Endothelial cell of umbilical vein (primary cell): ENCODE results near the gene PTPN22. TPM values are rescaled to one million over a fixed set of nuclear protein-coding genes. Genes with fewer than 3 reads are reported as not detected.

Experiments
- BruUV-seq: library from RNA; stranded (reverse); fragments of 400-500 nt; replicated peaks from 2 replicates; lab custom pipeline; 2021; lab: Mats Ljungman, UMichigan
- CTCF ChIA-PET: fragments of 300-600, 350-600 bp; sonication (Branson Sonifier 250); formaldehyde crosslinking; loops from one replicate; lab custom pipeline; 2021; ENCODE audit warnings: antibody characterized with exemption, inconsistent platforms; lab: Charles Lee
- POLR2A ChIA-PET: fragments of 300-600, 350-600 bp; sonication (Branson Sonifier 250); formaldehyde crosslinking; loops from one replicate; lab custom pipeline; 2021; ENCODE audit warnings: antibody characterized with exemption, inconsistent platforms; lab: Charles Lee
- DNase-seq: peaks from one replicate; pipeline ENCODE4 v3.0.0-alpha.2; 2011; ENCODE audit warnings: low read depth, low spot score
- FAIRE-seq: peaks from 2 replicates; lab custom pipeline; 2011; peaks lifted over from hg19 to GRCh38; lab: Jason Lieb, UNC
- H2AFZ ChIP-seq: 2 replicates; pipeline ENCODE4 v1.6.0; 2012; ENCODE audit warnings: low read depth, low read length, control low read depth, inconsistent platforms
- H3K27ac ChIP-seq: 2 replicates; pipeline ENCODE4 v1.5.1; 2011; ENCODE audit warnings: low read depth, mild to moderate bottlenecking, control low read depth, low read length, moderate library complexity; ENCODE audit not compliant: insufficient read depth
- H3K27me3 ChIP-seq, 2 experiments: 2 replicates each; pipeline versions ENCODE4 v1.6.0 to v1.6.1; 2011; ENCODE audit warnings: low read length in 2 of 2, mixed read lengths in 1 of 2; ENCODE audit not compliant: control insufficient read depth in 2 of 2, insufficient read depth in 2 of 2
- H3K36me3 ChIP-seq, 2 experiments: 2 replicates in 1 of 2; 3 replicates in 1 of 2; pipeline ENCODE4 v1.5.1; 2011; ENCODE audit warnings: low read length in 2 of 2, mild to moderate bottlenecking in 1 of 2, moderate library complexity in 1 of 2; ENCODE audit not compliant: control insufficient read depth in 2 of 2, insufficient read depth in 2 of 2; ENCODE audit errors: extremely low read depth in 1 of 2
- H3K4me1 ChIP-seq: 3 replicates; pipeline ENCODE4 v1.5.1; 2011; ENCODE audit warnings: mild to moderate bottlenecking, low read length; ENCODE audit not compliant: control insufficient read depth, insufficient read depth; ENCODE audit errors: extremely low read depth
- H3K4me2 ChIP-seq: 2 replicates; pipeline ENCODE4 v1.6.1; 2011; ENCODE audit warnings: low read length, control low read depth, mixed read lengths; ENCODE audit not compliant: insufficient read depth
- H3K4me3 ChIP-seq, 3 experiments: fragments of 200-600 bp in 1 of 3; sonication (generic), shearing (Covaris generic) in 1 of 3; replicated peaks in 1 of 3; 2 replicates each; pipeline ENCODE4 v1.5.1; 2011 to 2016; ENCODE audit warnings: control low read depth in 3 of 3, low read length in 3 of 3, mild to moderate bottlenecking in 2 of 3, inconsistent platforms in 1 of 3, low read depth in 1 of 3, moderate library complexity in 1 of 3; ENCODE audit not compliant: insufficient read depth in 1 of 3
- H3K79me2 ChIP-seq: 2 replicates; pipeline ENCODE4 v1.6.0; 2012; ENCODE audit warnings: low read length, inconsistent platforms; ENCODE audit not compliant: control insufficient read depth, insufficient read depth
- H3K9ac ChIP-seq: replicated peaks from 2 replicates; pipeline ENCODE3; 2011; ENCODE audit warnings: low read length, control low read depth; ENCODE audit not compliant: insufficient read depth; ENCODE audit errors: extremely low read depth
- H3K9me1 ChIP-seq: replicated peaks from 3 replicates; pipeline ENCODE4 v1.6.0; 2011; ENCODE audit warnings: mild to moderate bottlenecking, low read length; ENCODE audit not compliant: control insufficient read depth, insufficient read depth; ENCODE audit errors: extremely low read depth
- H3K9me3 ChIP-seq: replicated peaks from 2 replicates; pipeline ENCODE4 v1.5.1; 2012; ENCODE audit warnings: low read length, inconsistent platforms; ENCODE audit not compliant: control insufficient read depth, insufficient read depth
- H4K20me1 ChIP-seq: replicated peaks from 2 replicates; pipeline ENCODE3; 2011; ENCODE audit warnings: mild to moderate bottlenecking, low read length; ENCODE audit not compliant: control insufficient read depth, insufficient read depth; ENCODE audit errors: extremely low read depth
- EZH2 ChIP-seq: IDR thresholded peaks from 2 replicates; pipeline ENCODE4 v1.6.1; 2012; ENCODE audit warnings: borderline replicate concordance, low read depth, mild to moderate bottlenecking, moderate library complexity, low read length, inconsistent platforms; ENCODE audit not compliant: severe bottlenecking
- FOS ChIP-seq: IDR thresholded peaks from 2 replicates; pipeline ENCODE4 v1.6.1; 2011; ENCODE audit warnings: mild to moderate bottlenecking, low read length, moderate library complexity, borderline replicate concordance; ENCODE audit not compliant: insufficient read depth
- GATA2 ChIP-seq: IDR thresholded peaks from 2 replicates; pipeline ENCODE4 v1.7.0; 2011; ENCODE audit warnings: low read depth, mild to moderate bottlenecking, moderate library complexity, mixed read lengths, low read length; ENCODE audit not compliant: insufficient read length, insufficient read depth
- JUN ChIP-seq: IDR thresholded peaks from 2 replicates; pipeline ENCODE4 v1.6.1; 2011; ENCODE audit warnings: borderline replicate concordance, low read depth; ENCODE audit not compliant: insufficient read length, insufficient read depth
- POLR2A ChIP-seq: IDR thresholded peaks from 2 replicates; pipeline ENCODE4 v1.6.1; 2012; ENCODE audit warnings: low read depth, mild to moderate bottlenecking, control low read depth, low read length
- POLR2AphosphoS5 ChIP-seq: IDR thresholded peaks from 2 replicates; pipeline ENCODE4 v1.6.1; 2012; ENCODE audit warnings: low read depth, mild to moderate bottlenecking, control low read depth, low read length, moderate library complexity; ENCODE audit not compliant: insufficient read depth
- dilution Hi-C: fragments of 300-500 bp; cut with MboI; formaldehyde crosslinking; loops from one replicate; pipeline ENCODE4 v1.15.0; 2019; ENCODE audit warnings: low sequenced_read_pairs; ENCODE audit not compliant: extremely low pct_ligation_motif_present
- intact Hi-C: fragments of 100-400 bp; cut with micrococcal nuclease; formaldehyde crosslinking; loops from one replicate; pipeline ENCODE4 v1.10.0; 2022
- polyA plus RNA-seq, 4 experiments: library from polyadenylated mRNA; depleted of rRNA in 3 of 4; stranded (reverse) in 3 of 4; unstranded in 1 of 4; fragments of >200 nt; gene quantifications; 2 replicates each; pipeline versions ENCODE4 v1.2.1 to v1.2.3, GENCODE V29; 2011 to 2012; ENCODE audit warnings: missing spikeins in 1 of 4
- total RNA-seq: library from RNA; stranded (reverse); gene quantifications from 2 replicates; pipeline ENCODE4 v1.2.3, GENCODE V29; 2021
- TF ChIP-seq, protein P1 (sequence below), 2 donors: IDR thresholded peaks; 1 replicate in 1 of 2; 2 replicates in 1 of 2; pipeline ENCODE4 v1.5.1; 2011; ENCODE audit warnings: low read length in 2 of 2, mild to moderate bottlenecking in 2 of 2, moderate library complexity in 2 of 2, control low read depth in 1 of 2, inconsistent platforms in 1 of 2, low read depth in 1 of 2; ENCODE audit not compliant: insufficient read depth in 1 of 2; ENCODE audit errors: extremely low read depth in 1 of 2

Gene PTPN22
- total and polyA plus RNA-seq, 2 donors (not counting 3 experiments of a cell fraction or from before 2014, with no cell fraction given): not detected

DNA sequence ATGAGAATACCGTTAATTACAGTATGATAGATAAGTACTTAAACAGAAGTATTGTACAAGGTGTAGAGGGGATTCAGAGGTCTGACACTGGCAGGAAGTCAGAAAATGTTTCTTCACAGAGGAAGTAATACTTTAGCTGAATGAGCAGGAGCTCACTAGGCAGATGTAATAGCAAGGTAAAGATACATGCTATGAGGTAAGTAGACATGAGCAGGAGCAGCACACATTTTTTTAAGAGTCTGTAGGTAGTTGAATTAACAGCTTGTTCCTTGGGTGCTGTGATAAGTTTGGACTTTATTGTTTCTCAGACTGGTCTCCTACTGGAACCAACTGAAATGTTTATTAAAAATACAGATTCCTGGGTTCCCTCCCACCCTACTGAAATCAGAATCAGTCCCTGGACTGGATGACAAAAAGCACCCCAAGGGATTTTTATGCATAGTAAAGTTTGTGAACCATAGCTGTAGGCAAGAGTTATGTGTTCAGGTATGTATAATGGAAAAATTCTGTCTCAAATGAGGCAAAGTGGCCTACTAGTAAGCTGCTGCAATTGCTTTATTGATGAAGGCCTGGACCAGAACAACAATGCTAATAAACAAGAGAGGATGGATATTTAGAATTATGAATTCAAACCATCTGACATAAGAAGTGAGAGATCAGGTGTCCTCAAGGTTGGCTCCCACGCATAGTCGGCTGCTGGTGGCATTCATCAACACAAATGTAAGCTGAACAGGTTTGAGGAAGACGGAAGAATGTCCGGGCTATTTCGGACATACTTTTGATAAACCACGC, 32.2 kb upstream of the PTPN22 start:
- H3K79me2 ChIP-seq: peaks cover 30% of the 10 kb centered on the region
- intact Hi-C loops: loop anchor here (2.0 to 10.0 kb wide), 3 partner anchors 75 to 1189 kb away; partner anchors contain the start of genes OLFML3 and PPM1J
- H3K27me3 ChIP-seq: no peaks in the 10 kb centered on the region
- peaks cover 6 to 8% of the 10 kb centered on the region in 2 experiments for H3K36me3 ChIP-seq
- H3K9me3 ChIP-seq: no peaks in the 10 kb centered on the region
- ChIA-PET CTCF (interaction anchor here (0.6 to 4.8 kb wide), 15 partner anchors 8 to 379 kb away, joined by 3 to 54 read pairs (median 4); partner anchors contain the start of gene HIPK1), POLR2A (interaction anchor here (0.6 to 1.7 kb wide), 7 partner anchors 26 to 231 kb away, joined by 3 to 8 read pairs (median 5); partner anchors contain the start of genes HIPK1 and RSBN1)
- TF ChIP-seq FOS (no peak), POLR2A (no peak), EZH2 (no peak), GATA2 (no peak), JUN (no peak), POLR2AphosphoS5 (no peak)
- TF ChIP-seq, protein P1, sequence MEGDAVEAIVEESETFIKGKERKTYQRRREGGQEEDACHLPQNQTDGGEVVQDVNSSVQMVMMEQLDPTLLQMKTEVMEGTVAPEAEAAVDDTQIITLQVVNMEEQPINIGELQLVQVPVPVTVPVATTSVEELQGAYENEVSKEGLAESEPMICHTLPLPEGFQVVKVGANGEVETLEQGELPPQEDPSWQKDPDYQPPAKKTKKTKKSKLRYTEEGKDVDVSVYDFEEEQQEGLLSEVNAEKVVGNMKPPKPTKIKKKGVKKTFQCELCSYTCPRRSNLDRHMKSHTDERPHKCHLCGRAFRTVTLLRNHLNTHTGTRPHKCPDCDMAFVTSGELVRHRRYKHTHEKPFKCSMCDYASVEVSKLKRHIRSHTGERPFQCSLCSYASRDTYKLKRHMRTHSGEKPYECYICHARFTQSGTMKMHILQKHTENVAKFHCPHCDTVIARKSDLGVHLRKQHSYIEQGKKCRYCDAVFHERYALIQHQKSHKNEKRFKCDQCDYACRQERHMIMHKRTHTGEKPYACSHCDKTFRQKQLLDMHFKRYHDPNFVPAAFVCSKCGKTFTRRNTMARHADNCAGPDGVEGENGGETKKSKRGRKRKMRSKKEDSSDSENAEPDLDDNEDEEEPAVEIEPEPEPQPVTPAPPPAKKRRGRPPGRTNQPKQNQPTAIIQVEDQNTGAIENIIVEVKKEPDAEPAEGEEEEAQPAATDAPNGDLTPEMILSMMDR (IDR thresholded peaks at IDR 0.05; ENCODE audit: extremely low read depth in 1 of 2, insufficient read depth in 1 of 2, low read depth in 1 of 2, low read length in 2 of 2): no peak
- no TSS peak for BruUV-seq
- peak overlapping the region; percentile 69 for H2AFZ ChIP-seq
- dilution Hi-C loops: no loop called here
- H3K9me1 ChIP-seq: no peaks in the 10 kb centered on the region
- H3K4me1 ChIP-seq: peaks cover 12% of the 10 kb centered on the region
- H3K4me2 ChIP-seq: peak overlapping the region; percentile 88
- no peaks in the 10 kb centered on the region for H4K20me1 ChIP-seq
- DNase-seq: no peak
- H3K9ac ChIP-seq: peak overlapping the region; percentile 91
- H3K27ac ChIP-seq: peak overlapping the region; percentile 72
- peak overlapping the region; percentile 55 to 86 (median 60) for H3K4me3 ChIP-seq
- FAIRE-seq: peak; percentile 4
